HepG2 (cell line): ENCODE data around the gene FOXA3. TPM values are rescaled to one million over a fixed set of nuclear protein-coding genes. Genes with fewer than 3 reads are reported as not detected.

Experiments
- ATAC-seq: fragments of 200-7000 bp; cut with Tn5 transposase; 3 replicates; pipeline ENCODE4 v1.9.1; 2020; ENCODE audit warnings: mild to moderate bottlenecking, moderate library complexity
- BruUV-seq: library from RNA; stranded (reverse); fragments of 400-500 nt; replicated peaks from 2 replicates; lab custom pipeline; 2021; lab: Mats Ljungman, UMichigan
- CTCF ChIA-PET: fragments of 300-600 bp; formaldehyde crosslinking; extraction: SDS; loops from one replicate; lab custom pipeline; 2021; ENCODE audit warnings: low total read pairs, inconsistent platforms, low intra/inter-chr PET ratio; lab: Yijun Ruan, JAX
- POLR2A ChIA-PET: fragments of 350-600 bp; sonication (Branson Sonifier 250); formaldehyde crosslinking; loops from one replicate; lab custom pipeline; 2020; ENCODE audit warnings: antibody characterized with exemption, inconsistent platforms; lab: Yijun Ruan, JAX
- DNase-seq: peaks from one replicate; pipeline ENCODE4 v3.0.0-alpha.2; 2015; ENCODE audit warnings: low spot score
- FAIRE-seq: peaks from 3 replicates; lab custom pipeline; 2011; peaks lifted over from hg19 to GRCh38; lab: Jason Lieb, UNC
- H2AFZ ChIP-seq: one replicate; pipeline ENCODE4 v1.6.1; 2011; ENCODE audit warnings: low read length, inconsistent platforms
- H3K27ac ChIP-seq: fragments of 300-600 bp; 3 replicates; pipeline ENCODE4 v1.8.0; 2011; ENCODE audit warnings: mixed run types, mild to moderate bottlenecking, mixed read lengths, low read length, inconsistent platforms; ENCODE audit not compliant: insufficient read depth; ENCODE audit errors: extremely low read length
- H3K27me3 ChIP-seq, 2 experiments: fragments of 200-600 bp in 1 of 2; 2 replicates in 1 of 2; 3 replicates in 1 of 2; pipeline versions ENCODE4 v1.6.0 to v1.8.0; 2011; ENCODE audit warnings: low read length in 2 of 2, mild to moderate bottlenecking in 2 of 2, moderate library complexity in 2 of 2, inconsistent platforms in 1 of 2; ENCODE audit not compliant: insufficient read depth in 2 of 2, control insufficient read depth in 1 of 2
- H3K36me3 ChIP-seq, 2 experiments: fragments of 200-600 bp in 1 of 2; replicated peaks in 1 of 2; 2 replicates in 1 of 2; 3 replicates in 1 of 2; pipeline versions ENCODE4 v1.5.1 to v1.8.0; 2011; ENCODE audit warnings: low read length in 2 of 2, inconsistent platforms in 1 of 2; ENCODE audit not compliant: insufficient read depth in 2 of 2, control insufficient read depth in 1 of 2
- H3K4me1 ChIP-seq: 2 replicates; pipeline ENCODE4 v1.5.1; 2012; ENCODE audit warnings: low read length, inconsistent platforms; ENCODE audit not compliant: insufficient read depth
- H3K4me2 ChIP-seq: 2 replicates; pipeline ENCODE4 v1.6.0; 2011; ENCODE audit warnings: low read depth, low read length, inconsistent platforms
- H3K4me3 ChIP-seq, 3 experiments: fragments of 200-600 bp in 1 of 3; sonication (generic), shearing (Covaris generic) in 1 of 3; replicated peaks in 1 of 3; 2 replicates each; pipeline ENCODE4 v1.5.1; 2011 to 2016; ENCODE audit warnings: low read length in 3 of 3, inconsistent platforms in 2 of 3, low read depth in 2 of 3, mild to moderate bottlenecking in 2 of 3, control low read depth in 1 of 3, mixed read lengths in 1 of 3; ENCODE audit not compliant: insufficient read depth in 1 of 3
- H3K79me2 ChIP-seq: one replicate; pipeline ENCODE4 v1.6.1; 2011; ENCODE audit warnings: low read length, inconsistent platforms; ENCODE audit not compliant: insufficient read depth
- H3K9ac ChIP-seq: 2 replicates; pipeline ENCODE4 v1.6.0; 2011; ENCODE audit warnings: mild to moderate bottlenecking, low read depth, low read length, inconsistent platforms; ENCODE audit not compliant: insufficient read depth
- H3K9me3 ChIP-seq: 2 replicates; pipeline ENCODE4 v1.5.1; 2012; ENCODE audit warnings: mild to moderate bottlenecking, low read length
- H4K20me1 ChIP-seq: 2 replicates; pipeline ENCODE4 v1.6.0; 2011; ENCODE audit warnings: inconsistent platforms, mild to moderate bottlenecking, low read length, moderate library complexity; ENCODE audit not compliant: insufficient read depth
- ATF2 ChIP-seq: sonication (generic); formaldehyde crosslinking; IDR thresholded peaks from 2 replicates; pipeline ENCODE4 v1.4.0; 2020; ENCODE audit warnings: missing genetic modification reagents
- ATF7-NPFF ChIP-seq: sonication (generic); formaldehyde crosslinking; IDR thresholded peaks from 2 replicates; pipeline ENCODE4 v1.8.1; 2023; ENCODE audit warnings: mild to moderate bottlenecking, low read depth, missing genetic modification reagents, moderate library complexity
- FOSL2 ChIP-seq: sonication (generic); formaldehyde crosslinking; IDR thresholded peaks from 2 replicates; pipeline ENCODE4 v1.4.0; 2020; ENCODE audit warnings: missing genetic modification reagents
- FOXA3 ChIP-seq: IDR thresholded peaks from 2 replicates; pipeline ENCODE4 v1.6.1; 2016; ENCODE audit warnings: missing genetic modification reagents, missing compliant biosample characterization
- GABPB1 ChIP-seq: IDR thresholded peaks from 2 replicates; pipeline ENCODE4 v1.6.1; 2016; ENCODE audit warnings: mild to moderate bottlenecking, missing genetic modification reagents, moderate library complexity, missing compliant biosample characterization
- GATAD2A ChIP-seq: IDR thresholded peaks from 2 replicates; pipeline ENCODE4 v1.6.1; 2016
- KMT2B ChIP-seq: IDR thresholded peaks from 2 replicates; pipeline ENCODE4 v1.6.1; 2016; ENCODE audit warnings: missing genetic modification reagents, missing compliant biosample characterization
- PHB2 ChIP-seq: fragments of 450-650 bp; IDR thresholded peaks from 2 replicates; pipeline ENCODE4 v1.6.1; 2018; ENCODE audit not compliant: partially characterized antibody
- RNF219 ChIP-seq: sonication (generic); formaldehyde crosslinking; IDR thresholded peaks from 2 replicates; pipeline ENCODE4 v1.5.0; 2020; ENCODE audit warnings: mild to moderate bottlenecking, missing genetic modification reagents
- SMYD3 ChIP-seq: sonication (generic); formaldehyde crosslinking; IDR thresholded peaks from 2 replicates; pipeline ENCODE4 v1.8.1; 2023; ENCODE audit warnings: mild to moderate bottlenecking, missing genetic modification reagents
- SUZ12 ChIP-seq: fragments of 150-350 bp; IDR thresholded peaks from 2 replicates; pipeline ENCODE4 v1.6.1; 2014; ENCODE audit warnings: low read depth, low read length
- ZBTB37 ChIP-seq: sonication (generic); formaldehyde crosslinking; IDR thresholded peaks from 2 replicates; pipeline ENCODE4 v1.4.0; 2020; ENCODE audit warnings: mild to moderate bottlenecking, missing genetic modification reagents
- ZFP62 ChIP-seq: sonication (generic); formaldehyde crosslinking; IDR thresholded peaks from 2 replicates; pipeline ENCODE4 v1.4.0; 2020; ENCODE audit warnings: missing genetic modification reagents
- ZMAT3 ChIP-seq: sonication (generic); formaldehyde crosslinking; conservative IDR thresholded peaks from 2 replicates; pipeline ENCODE4 v1.7.0; 2021; ENCODE audit warnings: missing genetic modification reagents
- ZNF101 ChIP-seq: sonication (generic); formaldehyde crosslinking; IDR thresholded peaks from 2 replicates; pipeline ENCODE4 v1.4.0; 2020; ENCODE audit warnings: mild to moderate bottlenecking, low read depth, missing genetic modification reagents, borderline replicate concordance
- ZNF615 ChIP-seq: sonication (generic); formaldehyde crosslinking; IDR thresholded peaks from 2 replicates; pipeline ENCODE4 v1.5.0; 2020; ENCODE audit warnings: mild to moderate bottlenecking, missing genetic modification reagents, borderline replicate concordance
- ZNF652 ChIP-seq: IDR thresholded peaks from 2 replicates; pipeline ENCODE4 v1.6.1; 2016; ENCODE audit warnings: low read depth, borderline replicate concordance
- ZSCAN30 ChIP-seq: sonication (generic); formaldehyde crosslinking; IDR thresholded peaks from 2 replicates; pipeline ENCODE4 v1.5.0; 2020; ENCODE audit warnings: mild to moderate bottlenecking, missing genetic modification reagents
- WGBS: methylation state at CpG from one replicate; pipeline ENCODE4 v1.1.6; 2017; ENCODE audit warnings: low lambda C conversion rate; 5-methylcytosine and 5-hydroxymethylcytosine counted together
- in situ Hi-C: cut with HindIII; loops from 2 replicates; pipeline ENCODE4 v1.10.0; 2017; ENCODE audit warnings: low pct_unique_long_range_greater_than_20kb; ENCODE audit not compliant: extremely low pct_ligation_motif_present
- intact Hi-C: fragments of 100-400 bp; cut with micrococcal nuclease; formaldehyde crosslinking; loops from one replicate; pipeline ENCODE4 v1.10.0; 2022; ENCODE audit not compliant: unreplicated experiment
- polyA plus RNA-seq, 8 experiments: library from polyadenylated mRNA; depleted of rRNA in 3 of 8; stranded (reverse) in 7 of 8; unstranded in 1 of 8; fragments of >200 nt; fragmentation: Illumina TruSeq in 4 of 8; extraction: Trizol in 4 of 8; gene quantifications; 2 replicates each; pipeline versions ENCODE4 v1.2.1 to v1.2.3, GENCODE V29; 2011 to 2016; ENCODE audit warnings: low read depth in 4 of 8, missing spikeins in 1 of 8, mixed read lengths in 1 of 8; ENCODE audit not compliant: insufficient read depth in 1 of 8
- total RNA-seq, 5 experiments: library from RNA; depleted of rRNA; stranded (reverse); fragments of >200 nt; fragmentation: Illumina TruSeq; extraction: Trizol; gene quantifications; 2 replicates each; pipeline ENCODE4 v1.2.3, GENCODE V29; 2016; ENCODE audit warnings: low read depth in 1 of 5

FOXA3 gene
- total and polyA plus RNA-seq, 2 of the 13 experiments (the other 11 are each of a cell fraction or from before 2014, with no cell fraction given): 29.8 to 47.6 TPM

GRCh38 chr19:45862564-45863334, 1.4 kb upstream of the FOXA3 start, which contains the start of gene SYMPK:
SYMPK (minus strand) TSS chr19:45863147; CDS start chr19:45854495, 8,652 bp downstream.
- POLR2A ChIA-PET: interaction anchor here (0.6 to 13.2 kb wide), 17 partner anchors 8 to 1302 kb away, joined by 3 to 388 read pairs (median 5); partner anchors contain the start of genes CCDC61, DMWD, IRF2BP1 and MYPOP
- peak within 1 kb of the TSS; percentile 92 to 97 (median 93) for H3K4me3 ChIP-seq
- CTCF ChIA-PET: interaction anchor here (1.1 to 5.8 kb wide), 2 partner anchors 21 to 46 kb away, joined by 4 to 263 read pairs; partner anchors contain the start of gene IRF2BP1
- WGBS: under 1% methylated on average over 51 of the region's 65 CpGs
- in situ Hi-C loops: no loop called here
- H2AFZ ChIP-seq: no peak within 1 kb of the TSS
- intact Hi-C loops: loop anchor here (1.0 kb wide), 2 partner anchors 12 to 21 kb away; no protein-coding TSS in a partner anchor
- peak within 1 kb of the TSS; percentile 84 for H3K4me2 ChIP-seq
- peaks cover 6 to 13% of the 10 kb centered on the region in 2 experiments; a peak in 3 of 5 replicates for H3K36me3 ChIP-seq
- DNase-seq (peak; percentile 98), FAIRE-seq (peak; percentile 90), ATAC-seq (peak; percentile 93)
- H3K27ac ChIP-seq: peak within 1 kb of the TSS; percentile 71
- peaks cover 38% of the 10 kb centered on the region for H3K4me1 ChIP-seq
- H3K9ac ChIP-seq: peak within 1 kb of the TSS; percentile 86
- 0 out of 2 replicates have a peak, but pooled peaks cover 10% of the 10 kb centered on the region for H4K20me1 ChIP-seq
- H3K27me3 ChIP-seq: no peaks in the 10 kb centered on the region; a peak in 1 of 5 replicates
- H3K79me2 ChIP-seq: peaks cover 64% of the 10 kb centered on the region
- H3K9me3 ChIP-seq: no peaks in the 10 kb centered on the region
- TSS peak; percentile 70 for BruUV-seq
- TF ChIP-seq FOSL2 (CRISPR knock-in tag) (0 out of 2 replicates have a peak, but pooled peaks have one; percentile 19), KMT2B (CRISPR knock-in tag) (peak; percentile 69), SUZ12 (peak; percentile 95), PHB2 (no peak), RNF219 (no peak), ZNF615 (no peak), ZMAT3 (peak; percentile 51; the same call in 1 of the 2 replicates), ATF7-NPFF (CRISPR knock-in tag) (no peak), FOXA3 (CRISPR knock-in tag) (peak; percentile 66), GABPB1 (CRISPR knock-in tag) (peak; percentile 97), ZBTB37 (CRISPR knock-in tag) (no peak), SMYD3 (CRISPR knock-in tag) (no peak), ZNF101 (CRISPR knock-in tag) (0 out of 2 replicates have a peak, but pooled peaks have one; percentile 5), ZNF652 (CRISPR knock-in tag) (peak; percentile 88; the same call in 1 of the 2 replicates), GATAD2A (CRISPR knock-in tag) (peak; percentile 53; the same call in 1 of the 2 replicates), ZFP62 (CRISPR knock-in tag) (no peak), ATF2 (CRISPR knock-in tag) (no peak), ZSCAN30 (CRISPR knock-in tag) (no peak)
